HCT116 (cell line): ENCODE results near the gene EEPD1. TPM values are rescaled to one million over a fixed set of nuclear protein-coding genes. Genes with fewer than 3 reads are reported as not detected.

Source experiments
- ATAC-seq: fragments of 200-7000 bp; cut with Tn5 transposase; 2 replicates; pipeline ENCODE4 v1.9.1; 2020; ENCODE audit warnings: mild to moderate bottlenecking, moderate library complexity
- BruUV-seq: library from RNA; stranded (reverse); fragments of 400-500 nt; replicated peaks from 2 replicates; lab custom pipeline; 2021; lab: Mats Ljungman, UMichigan
- CTCF ChIA-PET: fragments of 300-600 bp; sonication (Branson Sonifier 250); formaldehyde crosslinking; loops from one replicate; lab custom pipeline; 2021; ENCODE audit warnings: antibody characterized with exemption; lab: Charles Lee
- POLR2A ChIA-PET: fragments of 300-600, 350-600 bp; sonication (Branson Sonifier 250); formaldehyde crosslinking; loops from one replicate; lab custom pipeline; 2021; ENCODE audit warnings: antibody characterized with exemption; lab: Charles Lee
- RAD21 ChIA-PET, 2 experiments: fragments of 300-600 bp; sonication (Branson Sonifier 250); formaldehyde crosslinking; loops; one replicate each; lab custom pipeline; 2023; ENCODE audit warnings: low total read pairs in 2 of 2; ENCODE audit not compliant: uncharacterized antibody in 2 of 2, unreplicated experiment in 2 of 2, low non-redundant PET in 1 of 2; lab: Charles Lee
- DNase-seq: peaks from one replicate; pipeline ENCODE4 v3.0.0-alpha.2; 2010; ENCODE audit warnings: low read depth, low spot score
- H2AFZ ChIP-seq: fragments of 200-600 bp; shearing (Covaris generic), sonication (generic); 2 replicates; pipeline ENCODE4 v1.6.1; 2017; ENCODE audit warnings: low read depth, mixed run types, mixed read lengths, antibody characterized with exemption, low read length; ENCODE audit not compliant: poor library complexity, severe bottlenecking
- H3K27ac ChIP-seq: 2 replicates; pipeline ENCODE4 v1.5.1; 2012; ENCODE audit warnings: low read depth, low read length
- H3K27me3 ChIP-seq: fragments of 200-600 bp; sonication (generic); 2 replicates; pipeline ENCODE4 v1.6.1; 2016; ENCODE audit warnings: mixed run types, low read length, mixed read lengths; ENCODE audit not compliant: insufficient read depth
- H3K36me3 ChIP-seq, 2 experiments: fragments of 200-500 bp in 1 of 2; fragments of 200-600 bp in 1 of 2; sonication (Bioruptor generic) in 1 of 2; sonication (generic) in 1 of 2; 2 replicates each; pipeline versions ENCODE4 v1.5.1 to v1.6.1; 2014 to 2016; ENCODE audit warnings: low read length in 2 of 2, inconsistent platforms in 1 of 2, mixed read lengths in 1 of 2, mixed run types in 1 of 2; ENCODE audit not compliant: insufficient read depth in 2 of 2, control insufficient read depth in 1 of 2
- H3K4me1 ChIP-seq, 2 experiments: fragments of 200-600 bp in 1 of 2; sonication (generic) in 1 of 2; 2 replicates each; pipeline versions ENCODE4 v1.5.1 to v1.6.1; 2012 to 2017; ENCODE audit warnings: low read length in 2 of 2, inconsistent platforms in 1 of 2, mild to moderate bottlenecking in 1 of 2, mixed read lengths in 1 of 2, mixed run types in 1 of 2, moderate library complexity in 1 of 2; ENCODE audit not compliant: insufficient read depth in 2 of 2, control insufficient read depth in 1 of 2
- H3K4me2 ChIP-seq: fragments of 200-600 bp; sonication (generic); 2 replicates; pipeline ENCODE4 v1.6.1; 2017; ENCODE audit warnings: mixed run types, low read length, mixed read lengths
- H3K4me3 ChIP-seq, 2 experiments: fragments of 200-600 bp in 1 of 2; sonication (generic) in 1 of 2; replicated peaks in 1 of 2; 2 replicates each; pipeline ENCODE4 v1.5.1; 2011 to 2016; ENCODE audit warnings: low read length in 2 of 2, control low read depth in 1 of 2, low read depth in 1 of 2, mild to moderate bottlenecking in 1 of 2, mixed read lengths in 1 of 2, mixed run types in 1 of 2
- H3K79me2 ChIP-seq: fragments of 200-600 bp; sonication (generic); 2 replicates; pipeline ENCODE4 v1.6.1; 2017; ENCODE audit warnings: mild to moderate bottlenecking, mixed run types, low read length, moderate library complexity, mixed read lengths; ENCODE audit not compliant: insufficient read depth
- H3K9ac ChIP-seq: fragments of 200-600 bp; sonication (generic); 2 replicates; pipeline ENCODE4 v1.6.1; 2016; ENCODE audit warnings: low read length, mixed read lengths
- H3K9me2 ChIP-seq: fragments of 200-600 bp; sonication (generic), shearing (Covaris generic); 2 replicates; pipeline ENCODE4 v1.6.1; 2017; ENCODE audit warnings: mixed run types, mild to moderate bottlenecking, moderate library complexity; ENCODE audit not compliant: insufficient read depth
- H3K9me3 ChIP-seq, 2 experiments: fragments of 200-500 bp in 1 of 2; fragments of 200-600 bp in 1 of 2; sonication (Bioruptor generic) in 1 of 2; sonication (generic) in 1 of 2; 2 replicates each; pipeline ENCODE4 v1.6.1; 2014 to 2017; ENCODE audit warnings: low read length in 2 of 2, mixed read lengths in 2 of 2, inconsistent platforms in 1 of 2, low read depth in 1 of 2, mild to moderate bottlenecking in 1 of 2, mixed run types in 1 of 2, moderate library complexity in 1 of 2; ENCODE audit not compliant: control insufficient read depth in 1 of 2, insufficient read depth in 1 of 2
- H4K20me1 ChIP-seq: fragments of 200-600 bp; sonication (generic), shearing (Covaris generic); 2 replicates; pipeline ENCODE4 v1.6.1; 2017; ENCODE audit warnings: mixed run types, mild to moderate bottlenecking, moderate library complexity; ENCODE audit not compliant: insufficient read depth
- CBX3 ChIP-seq: IDR thresholded peaks from 2 replicates; pipeline ENCODE4 v1.6.1; 2012; ENCODE audit warnings: low read depth
- CEBPB ChIP-seq: IDR thresholded peaks from 2 replicates; pipeline ENCODE4 v1.6.1; 2012; ENCODE audit warnings: low read depth
- ELF1 ChIP-seq: IDR thresholded peaks from 2 replicates; pipeline ENCODE4 v1.6.1; 2012; ENCODE audit warnings: low read depth, borderline replicate concordance
- EZH2phosphoT487 ChIP-seq: fragments of 200-600 bp; IDR thresholded peaks from 2 replicates; pipeline ENCODE4 v1.6.1; 2018; ENCODE audit warnings: antibody characterized with exemption, borderline replicate concordance
- FOSL1 ChIP-seq: IDR thresholded peaks from 2 replicates; pipeline ENCODE4 v1.6.1; 2012; ENCODE audit warnings: low read depth
- POLR2A ChIP-seq: IDR thresholded peaks from 2 replicates; pipeline ENCODE4 v1.7.0; 2011; ENCODE audit warnings: borderline replicate concordance; ENCODE audit not compliant: insufficient read depth, insufficient read length; ENCODE audit errors: extremely low read depth
- RAD21 ChIP-seq: IDR thresholded peaks from 2 replicates; pipeline ENCODE4 v1.6.1; 2012; ENCODE audit warnings: low read depth, mild to moderate bottlenecking
- SRF ChIP-seq: IDR thresholded peaks from 2 replicates; pipeline ENCODE4 v1.6.1; 2012; ENCODE audit warnings: low read depth
- TCF7L2 ChIP-seq: IDR thresholded peaks from 2 replicates; pipeline ENCODE4 v1.7.0; 2011; ENCODE audit warnings: borderline replicate concordance, inconsistent platforms; ENCODE audit not compliant: insufficient read depth, insufficient read length; ENCODE audit errors: extremely low read depth
- ZNF274 ChIP-seq: fragments of 200-500 bp; sonication (Bioruptor generic); IDR thresholded peaks from 2 replicates; pipeline ENCODE4 v1.6.1; 2014; ENCODE audit warnings: mild to moderate bottlenecking, low read depth, low read length, inconsistent platforms
- intact Hi-C: fragments of 100-400 bp; cut with micrococcal nuclease; formaldehyde crosslinking; loops from 2 replicates; pipeline ENCODE4 v1.10.0; 2022
- total RNA-seq: library from RNA; stranded (reverse); gene quantifications from one replicate; pipeline ENCODE4 v1.2.1, GENCODE V29; 2021; ENCODE audit not compliant: unreplicated experiment
- TF ChIP-seq, protein P1 (sequence below), 3 experiments: fragments of 200-600 bp in 1 of 3; sonication (generic) in 1 of 3; IDR thresholded peaks in 2 of 3; conservative IDR thresholded peaks in 1 of 3; 2 replicates each; pipeline ENCODE4 v1.5.1; 2012 to 2017; ENCODE audit warnings: low read depth in 2 of 3, low read length in 2 of 3, antibody characterized with exemption in 1 of 3, borderline replicate concordance in 1 of 3, control low read depth in 1 of 3, mild to moderate bottlenecking in 1 of 3, mixed read lengths in 1 of 3, mixed run types in 1 of 3, moderate library complexity in 1 of 3; ENCODE audit not compliant: insufficient read depth in 1 of 3
- TF ChIP-seq, protein P2 (sequence below): IDR thresholded peaks from 2 replicates; pipeline ENCODE4 v1.6.1; 2012; ENCODE audit warnings: low read depth
- TF ChIP-seq, protein P3 (sequence below): IDR thresholded peaks from 2 replicates; pipeline ENCODE4 v1.6.1; 2012

Gene EEPD1
- total RNA-seq, 1 experiment from 2014 or later = 4.2 TPM

DNA sequence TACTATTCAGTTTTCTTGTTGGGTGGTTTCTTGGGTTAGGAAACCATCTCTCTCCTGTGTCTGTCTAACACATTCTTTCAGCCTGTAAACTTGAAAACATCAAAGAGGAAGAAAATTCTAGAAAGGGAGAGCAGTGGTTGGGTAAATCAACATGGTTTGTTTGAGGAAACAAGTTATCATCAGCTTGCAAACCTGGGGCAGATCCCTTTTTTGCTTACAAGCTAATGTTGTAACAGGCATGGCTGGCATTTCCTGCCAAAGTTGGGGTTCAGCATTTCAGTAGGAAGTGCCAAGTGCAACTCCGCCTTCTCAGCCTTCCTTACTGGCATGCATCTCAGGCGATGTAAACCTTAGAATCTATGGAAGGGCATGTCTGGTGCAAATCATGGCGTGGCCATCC, 112.6 kb downstream of the EEPD1 start:
- no peak overlapping the region for H3K27ac ChIP-seq
- no peak overlapping the region for H3K9ac ChIP-seq
- ChIA-PET CTCF (no interaction called here), RAD21 (no interaction called here), POLR2A (no interaction called here)
- H3K9me2 ChIP-seq = no peaks in the 10 kb centered on the region
- no peak overlapping the region for H3K4me2 ChIP-seq
- H4K20me1 ChIP-seq = no peaks in the 10 kb centered on the region
- no peaks in the 10 kb centered on the region for H3K9me3 ChIP-seq
- DNase-seq = no peak
- no peak for ATAC-seq
- H3K27me3 ChIP-seq = no peaks in the 10 kb centered on the region
- no peaks in the 10 kb centered on the region for H3K36me3 ChIP-seq
- intact Hi-C loops = no loop called here
- TF ChIP-seq RAD21 (no peak), TCF7L2 (no peak), POLR2A (no peak), ZNF274 (no peak), FOSL1 (no peak), EZH2phosphoT487 (no peak), CBX3 (no peak), CEBPB (no peak), ELF1 (no peak), SRF (no peak)
- TF ChIP-seq, protein P1, sequence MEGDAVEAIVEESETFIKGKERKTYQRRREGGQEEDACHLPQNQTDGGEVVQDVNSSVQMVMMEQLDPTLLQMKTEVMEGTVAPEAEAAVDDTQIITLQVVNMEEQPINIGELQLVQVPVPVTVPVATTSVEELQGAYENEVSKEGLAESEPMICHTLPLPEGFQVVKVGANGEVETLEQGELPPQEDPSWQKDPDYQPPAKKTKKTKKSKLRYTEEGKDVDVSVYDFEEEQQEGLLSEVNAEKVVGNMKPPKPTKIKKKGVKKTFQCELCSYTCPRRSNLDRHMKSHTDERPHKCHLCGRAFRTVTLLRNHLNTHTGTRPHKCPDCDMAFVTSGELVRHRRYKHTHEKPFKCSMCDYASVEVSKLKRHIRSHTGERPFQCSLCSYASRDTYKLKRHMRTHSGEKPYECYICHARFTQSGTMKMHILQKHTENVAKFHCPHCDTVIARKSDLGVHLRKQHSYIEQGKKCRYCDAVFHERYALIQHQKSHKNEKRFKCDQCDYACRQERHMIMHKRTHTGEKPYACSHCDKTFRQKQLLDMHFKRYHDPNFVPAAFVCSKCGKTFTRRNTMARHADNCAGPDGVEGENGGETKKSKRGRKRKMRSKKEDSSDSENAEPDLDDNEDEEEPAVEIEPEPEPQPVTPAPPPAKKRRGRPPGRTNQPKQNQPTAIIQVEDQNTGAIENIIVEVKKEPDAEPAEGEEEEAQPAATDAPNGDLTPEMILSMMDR (IDR thresholded peaks at IDR 0.05 in 2 of 3, conservative IDR thresholded peaks at IDR 0.05 in 1 of 3; ENCODE audit: borderline replicate concordance in 1 of 3, insufficient read depth in 1 of 3, low read depth in 2 of 3, low read length in 2 of 3) = no peak
- TF ChIP-seq, protein P2, sequence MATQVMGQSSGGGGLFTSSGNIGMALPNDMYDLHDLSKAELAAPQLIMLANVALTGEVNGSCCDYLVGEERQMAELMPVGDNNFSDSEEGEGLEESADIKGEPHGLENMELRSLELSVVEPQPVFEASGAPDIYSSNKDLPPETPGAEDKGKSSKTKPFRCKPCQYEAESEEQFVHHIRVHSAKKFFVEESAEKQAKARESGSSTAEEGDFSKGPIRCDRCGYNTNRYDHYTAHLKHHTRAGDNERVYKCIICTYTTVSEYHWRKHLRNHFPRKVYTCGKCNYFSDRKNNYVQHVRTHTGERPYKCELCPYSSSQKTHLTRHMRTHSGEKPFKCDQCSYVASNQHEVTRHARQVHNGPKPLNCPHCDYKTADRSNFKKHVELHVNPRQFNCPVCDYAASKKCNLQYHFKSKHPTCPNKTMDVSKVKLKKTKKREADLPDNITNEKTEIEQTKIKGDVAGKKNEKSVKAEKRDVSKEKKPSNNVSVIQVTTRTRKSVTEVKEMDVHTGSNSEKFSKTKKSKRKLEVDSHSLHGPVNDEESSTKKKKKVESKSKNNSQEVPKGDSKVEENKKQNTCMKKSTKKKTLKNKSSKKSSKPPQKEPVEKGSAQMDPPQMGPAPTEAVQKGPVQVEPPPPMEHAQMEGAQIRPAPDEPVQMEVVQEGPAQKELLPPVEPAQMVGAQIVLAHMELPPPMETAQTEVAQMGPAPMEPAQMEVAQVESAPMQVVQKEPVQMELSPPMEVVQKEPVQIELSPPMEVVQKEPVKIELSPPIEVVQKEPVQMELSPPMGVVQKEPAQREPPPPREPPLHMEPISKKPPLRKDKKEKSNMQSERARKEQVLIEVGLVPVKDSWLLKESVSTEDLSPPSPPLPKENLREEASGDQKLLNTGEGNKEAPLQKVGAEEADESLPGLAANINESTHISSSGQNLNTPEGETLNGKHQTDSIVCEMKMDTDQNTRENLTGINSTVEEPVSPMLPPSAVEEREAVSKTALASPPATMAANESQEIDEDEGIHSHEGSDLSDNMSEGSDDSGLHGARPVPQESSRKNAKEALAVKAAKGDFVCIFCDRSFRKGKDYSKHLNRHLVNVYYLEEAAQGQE = no peak
- TF ChIP-seq, protein P3, sequence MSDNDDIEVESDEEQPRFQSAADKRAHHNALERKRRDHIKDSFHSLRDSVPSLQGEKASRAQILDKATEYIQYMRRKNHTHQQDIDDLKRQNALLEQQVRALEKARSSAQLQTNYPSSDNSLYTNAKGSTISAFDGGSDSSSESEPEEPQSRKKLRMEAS = no peak
- no peaks in the 10 kb centered on the region for H3K79me2 ChIP-seq
- BruUV-seq = no TSS peak
- H3K4me3 ChIP-seq = no peak overlapping the region
- peaks cover 0 to 4% of the 10 kb centered on the region in 2 experiments; a peak in 1 of 4 replicates for H3K4me1 ChIP-seq
- no peak overlapping the region for H2AFZ ChIP-seq
